Hepatocyte (in vitro differentiated cells): ENCODE results near the gene EREG.

Experiments used
- CTCF ChIP-seq: fragments of 200-600 bp; sonication (generic); IDR thresholded peaks from 2 replicates; pipeline ENCODE4 v1.5.1; 2016; ENCODE audit warnings: antibody characterized with exemption, mild to moderate bottlenecking; ENCODE audit not compliant: poor library complexity
- EZH2 ChIP-seq: fragments of 200-600 bp; sonication (generic); IDR thresholded peaks from 2 replicates; pipeline ENCODE4 v1.6.1; 2016; ENCODE audit warnings: antibody characterized with exemption, mild to moderate bottlenecking, borderline replicate concordance

GRCh38 chr4:74322301-74322700 lies 42.6 kb upstream of the EREG start:
- TF ChIP-seq CTCF, result no peak
- no peak for TF ChIP-seq EZH2
